ENCODE measurements around the gene DLGAP1.

Gene DLGAP1

GRCh38 chr18:3460823-3461398 lies 994.2 kb downstream of the DLGAP1 start:
- TF ChIP-seq CTCF (IDR thresholded peaks at IDR 0.05; ENCODE audit: low read depth, low read length) (no peak), MAX (IDR thresholded peaks at IDR 0.05; ENCODE audit: low read depth, low read length) (no peak), MYC (IDR thresholded peaks at IDR 0.05; ENCODE audit: low read depth, low read length) (no peak), POLR2A (IDR thresholded peaks at IDR 0.05; ENCODE audit: extremely low read depth, insufficient read length) (no peak)
- H3K4me3 ChIP-seq (ENCODE audit: low read depth, low read length), result no peak overlapping the region
- no peak for DNase-seq (ENCODE audit: low read depth)

GRCh38 chr18:3458952-3459853 lies 995.9 kb downstream of the DLGAP1 start:
- TF ChIP-seq MYC (IDR thresholded peaks at IDR 0.05; ENCODE audit: low read depth, low read length) (no peak), POLR2A (IDR thresholded peaks at IDR 0.05; ENCODE audit: extremely low read depth, insufficient read length) (no peak), CTCF (IDR thresholded peaks at IDR 0.05; ENCODE audit: low read depth, low read length) (no peak), MAX (IDR thresholded peaks at IDR 0.05; ENCODE audit: low read depth, low read length) (no peak)
- H3K4me3 ChIP-seq (ENCODE audit: low read depth, low read length), result no peak overlapping the region
- no peak for DNase-seq (ENCODE audit: low read depth)

GRCh38 chr18:3458378-3458777 lies 996.7 kb downstream of the DLGAP1 start:
- no peak for TF ChIP-seq MAX (IDR thresholded peaks at IDR 0.05; ENCODE audit: low read depth, low read length)
- no peak for TF ChIP-seq CTCF (IDR thresholded peaks at IDR 0.05; ENCODE audit: low read depth, low read length)
- TF ChIP-seq MYC (IDR thresholded peaks at IDR 0.05; ENCODE audit: low read depth, low read length), result no peak
- no peak for TF ChIP-seq POLR2A (IDR thresholded peaks at IDR 0.05; ENCODE audit: extremely low read depth, insufficient read length)
- H3K4me3 ChIP-seq (ENCODE audit: low read depth, low read length), result no peak overlapping the region
- DNase-seq (ENCODE audit: low read depth), result no peak

GRCh38 chr18:3457261-3457724 lies 997.8 kb downstream of the DLGAP1 start:
- TF ChIP-seq POLR2A (IDR thresholded peaks at IDR 0.05; ENCODE audit: extremely low read depth, insufficient read length) (no peak), MAX (IDR thresholded peaks at IDR 0.05; ENCODE audit: low read depth, low read length) (no peak), CTCF (IDR thresholded peaks at IDR 0.05; ENCODE audit: low read depth, low read length) (no peak), MYC (IDR thresholded peaks at IDR 0.05; ENCODE audit: low read depth, low read length) (no peak)
- H3K4me3 ChIP-seq (ENCODE audit: low read depth, low read length), result no peak overlapping the region
- no peak for DNase-seq (ENCODE audit: low read depth)

- DNase-seq (ENCODE audit: low read depth), result no peak
- H3K4me3 ChIP-seq (ENCODE audit: low read depth, low read length), result no peak overlapping the region
- TF ChIP-seq POLR2A (IDR thresholded peaks at IDR 0.05; ENCODE audit: extremely low read depth, insufficient read length), result no peak
- no peak for TF ChIP-seq MAX (IDR thresholded peaks at IDR 0.05; ENCODE audit: low read depth, low read length)
- no peak for TF ChIP-seq CTCF (IDR thresholded peaks at IDR 0.05; ENCODE audit: low read depth, low read length)
- no peak for TF ChIP-seq MYC (IDR thresholded peaks at IDR 0.05; ENCODE audit: low read depth, low read length)
Measured at GRCh38 chr18:3456686-3457069, 998.4 kb downstream of the DLGAP1 start.

Data from NB4 (cell line).